Hematopoietic multipotent progenitor cell (in vitro differentiated cells): ENCODE data around the gene CCNDBP1. TPM values are rescaled to one million over a fixed set of nuclear protein-coding genes. Genes with fewer than 3 reads are reported as not detected.
"Not testable (repeated sequence)": the region's sequence is repeated elsewhere in the genome, so short reads cannot be mapped to it uniquely, and the experiment has no call there.

Experiments used
- DNase-seq, 3 donors: peaks; one replicate each; pipeline ENCODE4 v3.0.0-alpha.2; 2011 to 2015; ENCODE audit warnings: low read depth in 2 of 3, low spot score in 2 of 3
- total RNA-seq: library from RNA; depleted of rRNA; stranded (reverse); fragments of >200 nt; gene quantifications from one replicate; pipeline ENCODE4 v1.2.3, GENCODE V29; 2012

The CCNDBP1 gene
- total RNA-seq: 153 TPM

- peak; percentile 54 to 92 (median 90) for DNase-seq
Observed at GRCh38 chr15:43185157-43186002, at the start of gene CCNDBP1. Gene CCNDBP1, plus strand, starts transcription at chr15:43185403. Its CDS starts 96 bp downstream, at chr15:43185499.

GRCh38 chr15:43143203-43143941 lies 41.8 kb upstream of the CCNDBP1 start:
- no peak for DNase-seq

- no peak for DNase-seq
Observed at GRCh38 chr15:43144512-43144911, 40.7 kb upstream of the CCNDBP1 start.

GRCh38 chr15:43146184-43146583 lies 39.0 kb upstream of the CCNDBP1 start:
- DNase-seq: no peak

- DNase-seq: no peak
Observed at GRCh38 chr15:43150191-43150929, 34.8 kb upstream of the CCNDBP1 start.

GRCh38 chr15:43151688-43152087 lies 33.5 kb upstream of the CCNDBP1 start:
- no peak for DNase-seq

GRCh38 chr15:43153269-43153668 lies 31.9 kb upstream of the CCNDBP1 start:
- DNase-seq: no peak

GRCh38 chr15:43165801-43166325 lies 19.3 kb upstream of the CCNDBP1 start:
- DNase-seq: no peak

GRCh38 chr15:43167261-43167660 lies 17.9 kb upstream of the CCNDBP1 start:
- not testable (repeated sequence) for DNase-seq

GRCh38 chr15:43168192-43169107 lies 16.8 kb upstream of the CCNDBP1 start:
- no peak for DNase-seq

- no peak for DNase-seq
Observed at GRCh38 chr15:43169888-43170287, 15.3 kb upstream of the CCNDBP1 start.

GRCh38 chr15:43175656-43176309 lies 9.4 kb upstream of the CCNDBP1 start:
- not testable (repeated sequence) for DNase-seq

GRCh38 chr15:43177147-43177546 lies 8.1 kb upstream of the CCNDBP1 start:
- not testable (repeated sequence) for DNase-seq

GRCh38 chr15:43183270-43183669 lies 1.9 kb upstream of the CCNDBP1 start:
- no peak for DNase-seq

- DNase-seq: no peak
Observed at GRCh38 chr15:43184407-43185124, 637 bp upstream of the CCNDBP1 start.

- DNase-seq: no peak
Observed at GRCh38 chr15:43186003-43186353, 775 bp downstream of the CCNDBP1 start.

- peak in 2 of 3 donors; percentile 46 to 67 for DNase-seq
Observed at GRCh38 chr15:43187544-43188155, 2.4 kb downstream of the CCNDBP1 start.

GRCh38 chr15:43189296-43189695 lies 4.1 kb downstream of the CCNDBP1 start:
- DNase-seq: no peak
